NB4 (cell line): ENCODE data around the gene NSD1.
"Not testable (repeated sequence)": the region's sequence is repeated elsewhere in the genome, so short reads cannot be mapped to it uniquely, and the experiment has no call there.

Source experiments
- MYC ChIP-seq: IDR thresholded peaks from 2 replicates; pipeline ENCODE4 v1.6.1; 2011; ENCODE audit warnings: low read depth, low read length
- POLR2A ChIP-seq: IDR thresholded peaks from 2 replicates; pipeline ENCODE4 v1.6.1; 2011; ENCODE audit warnings: mild to moderate bottlenecking; ENCODE audit not compliant: insufficient read length; ENCODE audit errors: extremely low read depth
- TF ChIP-seq, protein P1 (sequence below): IDR thresholded peaks from one replicate; pipeline ENCODE4 v1.5.1; 2012; ENCODE audit warnings: low read depth, low read length
- TF ChIP-seq, protein P2 (sequence below): IDR thresholded peaks from 2 replicates; pipeline ENCODE4 v1.6.1; 2011; ENCODE audit warnings: low read depth, low read length

DNA sequence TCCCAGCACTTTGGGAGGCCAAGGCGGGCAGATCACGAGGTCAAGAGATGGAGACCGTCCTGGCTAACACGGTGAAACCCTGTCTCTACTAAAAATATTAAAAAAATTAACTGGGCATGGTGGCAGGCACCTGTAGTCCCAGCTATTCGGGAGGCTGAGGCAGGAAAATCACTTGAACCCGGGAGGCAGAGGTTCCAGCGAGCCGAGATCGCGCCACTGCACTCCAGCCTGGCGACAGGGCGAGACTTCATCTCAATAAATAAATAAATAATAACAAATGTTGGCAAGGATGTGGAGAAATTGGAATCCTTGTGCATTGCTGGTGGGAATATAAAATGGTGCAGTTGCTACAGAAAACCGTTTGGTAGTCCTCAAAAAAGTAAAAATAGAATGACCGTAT lies 209.4 kb downstream of the NSD1 start:
- TF ChIP-seq, protein P1, sequence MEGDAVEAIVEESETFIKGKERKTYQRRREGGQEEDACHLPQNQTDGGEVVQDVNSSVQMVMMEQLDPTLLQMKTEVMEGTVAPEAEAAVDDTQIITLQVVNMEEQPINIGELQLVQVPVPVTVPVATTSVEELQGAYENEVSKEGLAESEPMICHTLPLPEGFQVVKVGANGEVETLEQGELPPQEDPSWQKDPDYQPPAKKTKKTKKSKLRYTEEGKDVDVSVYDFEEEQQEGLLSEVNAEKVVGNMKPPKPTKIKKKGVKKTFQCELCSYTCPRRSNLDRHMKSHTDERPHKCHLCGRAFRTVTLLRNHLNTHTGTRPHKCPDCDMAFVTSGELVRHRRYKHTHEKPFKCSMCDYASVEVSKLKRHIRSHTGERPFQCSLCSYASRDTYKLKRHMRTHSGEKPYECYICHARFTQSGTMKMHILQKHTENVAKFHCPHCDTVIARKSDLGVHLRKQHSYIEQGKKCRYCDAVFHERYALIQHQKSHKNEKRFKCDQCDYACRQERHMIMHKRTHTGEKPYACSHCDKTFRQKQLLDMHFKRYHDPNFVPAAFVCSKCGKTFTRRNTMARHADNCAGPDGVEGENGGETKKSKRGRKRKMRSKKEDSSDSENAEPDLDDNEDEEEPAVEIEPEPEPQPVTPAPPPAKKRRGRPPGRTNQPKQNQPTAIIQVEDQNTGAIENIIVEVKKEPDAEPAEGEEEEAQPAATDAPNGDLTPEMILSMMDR, result not testable (repeated sequence)
- not testable (repeated sequence) for TF ChIP-seq POLR2A, MYC
- TF ChIP-seq, protein P2, sequence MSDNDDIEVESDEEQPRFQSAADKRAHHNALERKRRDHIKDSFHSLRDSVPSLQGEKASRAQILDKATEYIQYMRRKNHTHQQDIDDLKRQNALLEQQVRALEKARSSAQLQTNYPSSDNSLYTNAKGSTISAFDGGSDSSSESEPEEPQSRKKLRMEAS, result not testable (repeated sequence)
